Fibroblast of lung (primary cell): Measurements from ENCODE around the gene UBA3. TPM values are rescaled to one million over a fixed set of nuclear protein-coding genes. Genes with fewer than 3 reads are reported as not detected.

Experiments used
- DNase-seq, 2 donors: peaks; one replicate each; pipeline versions ENCODE4 v3.0.0 to v3.0.0-alpha.2; 2010; ENCODE audit warnings: low read depth in 2 of 2
- H2AFZ ChIP-seq: 2 replicates; pipeline ENCODE4 v1.5.1; 2012; ENCODE audit warnings: low read length, control low read depth, inconsistent platforms
- H3K27ac ChIP-seq: 2 replicates; pipeline ENCODE4 v1.5.1; 2011; ENCODE audit warnings: low read length, control low read depth; ENCODE audit not compliant: insufficient read depth
- H3K27me3 ChIP-seq: 2 replicates; pipeline ENCODE4 v1.5.1; 2011; ENCODE audit warnings: mild to moderate bottlenecking, low read length; ENCODE audit not compliant: control insufficient read depth, insufficient read depth
- H3K36me3 ChIP-seq: 2 replicates; pipeline ENCODE4 v1.5.1; 2011; ENCODE audit warnings: low read length; ENCODE audit not compliant: control insufficient read depth, insufficient read depth
- H3K4me1 ChIP-seq: 2 replicates; pipeline ENCODE4 v1.5.1; 2011; ENCODE audit warnings: low read length; ENCODE audit not compliant: control insufficient read depth, insufficient read depth; ENCODE audit errors: extremely low read depth
- H3K4me2 ChIP-seq: 2 replicates; pipeline ENCODE4 v1.5.1; 2011; ENCODE audit warnings: low read length, control low read depth; ENCODE audit not compliant: insufficient read depth; ENCODE audit errors: extremely low read depth
- H3K4me3 ChIP-seq, 4 experiments: fragments of 200-600 bp in 1 of 4; sonication (generic) in 1 of 4; replicated peaks in 1 of 4; 2 replicates each; pipeline ENCODE4 v1.5.1; 2011 to 2016; ENCODE audit warnings: low read length in 4 of 4, low read depth in 3 of 4, mild to moderate bottlenecking in 3 of 4, control low read depth in 2 of 4, inconsistent platforms in 1 of 4, mixed read lengths in 1 of 4; ENCODE audit not compliant: insufficient read depth in 1 of 4; ENCODE audit errors: control extremely low read depth in 1 of 4
- H3K79me2 ChIP-seq: 2 replicates; pipeline ENCODE4 v1.5.1; 2012; ENCODE audit warnings: mild to moderate bottlenecking, low read length, inconsistent platforms; ENCODE audit not compliant: control insufficient read depth, insufficient read depth
- H3K9ac ChIP-seq: 2 replicates; pipeline ENCODE4 v1.5.1; 2011; ENCODE audit warnings: mild to moderate bottlenecking, low read length, control low read depth; ENCODE audit not compliant: insufficient read depth
- H3K9me3 ChIP-seq: 2 replicates; pipeline ENCODE4 v1.5.1; 2012; ENCODE audit warnings: low read depth, low read length; ENCODE audit not compliant: control insufficient read depth, insufficient read depth
- H4K20me1 ChIP-seq: 2 replicates; pipeline ENCODE4 v1.5.1; 2011; ENCODE audit warnings: low read length; ENCODE audit not compliant: control insufficient read depth, insufficient read depth; ENCODE audit errors: extremely low read depth
- CTCF ChIP-seq, 2 donors: IDR thresholded peaks in 1 of 2; conservative IDR thresholded peaks in 1 of 2; 1 replicate in 1 of 2; 2 replicates in 1 of 2; pipeline ENCODE4 v1.5.1; 2011 to 2012; ENCODE audit warnings: low read length in 2 of 2, control low read depth in 1 of 2, inconsistent platforms in 1 of 2, low read depth in 1 of 2, mild to moderate bottlenecking in 1 of 2
- EZH2 ChIP-seq: IDR thresholded peaks from 2 replicates; pipeline ENCODE4 v1.5.1; 2012; ENCODE audit warnings: low read length, control low read depth, mild to moderate bottlenecking; ENCODE audit errors: missing control alignments
- polyA plus RNA-seq, 2 donors: library from polyadenylated mRNA; depleted of rRNA in 1 of 2; stranded (reverse) in 1 of 2; unstranded in 1 of 2; fragments of >200 nt; gene quantifications; 2 replicates each; pipeline ENCODE4 v1.2.1, GENCODE V29; 2011 to 2012; ENCODE audit warnings: missing spikeins in 1 of 2
- total RNA-seq: library from RNA; depleted of rRNA; stranded (reverse); fragments of >200 nt; gene quantifications from 2 replicates; pipeline ENCODE4 v1.2.1, GENCODE V29; 2014

The UBA3 gene
- total and polyA plus RNA-seq, 2 donors (not counting 1 experiment from before 2014, with no cell fraction given), result 93.3 to 95.4 TPM

GRCh38 chr3:69014022-69014580, 66.1 kb downstream of the UBA3 start:
- no peak for DNase-seq
- H2AFZ ChIP-seq, result no peak overlapping the region

GRCh38 chr3:69013253-69014021, 66.7 kb downstream of the UBA3 start, which contains the start of gene EOGT:
Gene EOGT (minus strand): TSS chr3:69013684. CDS start chr3:69009846, 3,838 bp downstream.
- Histone ChIP-seq H2AFZ (peak within 1 kb of the TSS; percentile 10), H3K9me3 (no peaks in the 10 kb centered on the region), H3K27ac (peak within 1 kb of the TSS; percentile 95), H3K4me3 (peak within 1 kb of the TSS; percentile 34 to 78 (median 66)), H3K9ac (peak within 1 kb of the TSS; percentile 96), H3K4me2 (peak within 1 kb of the TSS; percentile 94), H3K36me3 (peaks cover 4% of the 10 kb centered on the region), H3K27me3 (no peaks in the 10 kb centered on the region), H3K4me1 (peaks cover 13% of the 10 kb centered on the region), H4K20me1 (no peaks in the 10 kb centered on the region), H3K79me2 (no peaks in the 10 kb centered on the region)
- TF ChIP-seq CTCF (conservative IDR thresholded peaks at IDR 0.05 in 1 of 2, IDR thresholded peaks at IDR 0.05 in 1 of 2; ENCODE audit: low read depth in 1 of 2, low read length in 2 of 2) (peak; percentile 34 to 45), EZH2 (no peak)
- DNase-seq, result peak; percentile 87 to 88

More at GRCh38 chr3:69014022-69014580, 66.1 kb downstream of the UBA3 start:
- Histone ChIP-seq H3K27ac (peak overlapping the region; percentile 95), H3K4me2 (peak overlapping the region; percentile 70), H3K4me1 (peaks cover 11% of the 10 kb centered on the region), H3K9me3 (no peaks in the 10 kb centered on the region), H3K9ac (peak overlapping the region; percentile 96), H3K4me3 (peak overlapping the region; percentile 34 to 78 (median 66)), H4K20me1 (no peaks in the 10 kb centered on the region), H3K79me2 (no peaks in the 10 kb centered on the region), H3K36me3 (peaks cover 2% of the 10 kb centered on the region), H3K27me3 (no peaks in the 10 kb centered on the region)
- no peak for TF ChIP-seq EZH2
- TF ChIP-seq CTCF (conservative IDR thresholded peaks at IDR 0.05 in 1 of 2, IDR thresholded peaks at IDR 0.05 in 1 of 2; ENCODE audit: low read depth in 1 of 2, low read length in 2 of 2), result no peak

GRCh38 chr3:69012800-69013252, 67.3 kb downstream of the UBA3 start:
- TF ChIP-seq CTCF (conservative IDR thresholded peaks at IDR 0.05 in 1 of 2, IDR thresholded peaks at IDR 0.05 in 1 of 2; ENCODE audit: low read depth in 1 of 2, low read length in 2 of 2), result no peak
- Histone ChIP-seq H3K27me3 (no peaks in the 10 kb centered on the region), H3K79me2 (no peaks in the 10 kb centered on the region), H3K4me1 (peaks cover 13% of the 10 kb centered on the region), H3K9me3 (no peaks in the 10 kb centered on the region), H3K4me2 (peak overlapping the region; percentile 94), H3K27ac (peak overlapping the region; percentile 95), H3K9ac (peak overlapping the region; percentile 96), H2AFZ (peak overlapping the region; percentile 10), H3K4me3 (peak overlapping the region; percentile 34 to 71 (median 58)), H4K20me1 (no peaks in the 10 kb centered on the region), H3K36me3 (peaks cover 4% of the 10 kb centered on the region)
- peak; percentile 50 to 79 for DNase-seq
